ENCODE results near the gene BIRC7.

BIRC7 gene

DNA sequence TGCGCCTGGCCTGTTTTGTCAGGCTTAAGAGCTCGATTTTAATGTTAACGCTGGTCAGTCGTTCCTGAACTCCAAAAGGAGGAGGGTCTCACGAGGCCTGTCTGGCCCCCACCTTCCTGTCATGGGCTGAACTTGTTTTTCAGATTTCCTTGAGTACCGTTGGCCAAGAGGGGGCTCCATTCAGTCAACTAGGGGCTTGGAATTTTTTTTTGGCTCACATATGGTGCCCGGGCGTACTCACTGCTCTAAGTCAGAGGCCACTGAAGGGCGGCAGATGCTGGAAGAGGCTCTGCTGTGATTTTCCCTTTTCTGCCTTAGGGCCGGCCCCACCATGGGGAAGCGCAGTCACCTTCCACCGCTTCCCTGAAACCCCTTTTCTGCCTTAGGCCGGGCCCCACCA lies 6.9 kb upstream of the BIRC7 start:
- Histone ChIP-seq H3K4me1 (ENCODE audit: control insufficient read depth, insufficient read depth, low read length) (peaks cover 30% of the 10 kb centered on the region), H3K36me3 (ENCODE audit: control insufficient read depth, insufficient read depth, low read length, severe bottlenecking) (no peaks in the 10 kb centered on the region), H3K9ac (ENCODE audit: low read length) (no peak overlapping the region), H3K27me3 (replicated peaks; ENCODE audit: control insufficient read depth, insufficient read depth, low read length) (no peaks in the 10 kb centered on the region), H3K4me3 (ENCODE audit: low read length) (no peak overlapping the region), H3K9me3 (ENCODE audit: control insufficient read depth, low read length) (no peaks in the 10 kb centered on the region)
- DNase-seq (ENCODE audit: low read depth), result no peak

DNA sequence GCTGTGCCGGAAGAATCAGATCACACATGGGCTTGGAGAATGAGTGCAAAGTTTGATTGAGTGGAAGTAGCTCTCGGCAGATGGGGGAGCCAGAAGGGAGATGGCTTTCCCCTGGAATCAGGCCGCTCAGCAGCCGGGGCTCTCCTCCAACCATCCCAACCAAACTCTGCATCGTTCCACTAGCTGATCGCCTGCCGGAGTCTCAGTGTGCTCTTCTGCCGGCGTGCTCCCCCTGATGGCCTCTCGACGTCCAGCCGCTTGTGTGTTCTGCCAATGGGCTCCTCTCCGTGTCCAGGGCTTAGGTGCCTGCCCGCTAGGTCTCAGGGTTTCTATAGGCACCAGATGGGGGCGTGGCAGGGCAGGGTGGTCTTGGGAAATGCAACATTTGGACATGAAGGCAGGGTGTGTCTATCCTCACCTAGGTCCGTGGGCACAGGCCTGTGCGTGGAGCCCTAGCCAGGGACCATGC lies 4.9 kb upstream of the BIRC7 start:
- peaks cover 41% of the 10 kb centered on the region for H3K4me1 ChIP-seq (ENCODE audit: control insufficient read depth, insufficient read depth, low read length)
- H3K36me3 ChIP-seq (ENCODE audit: control insufficient read depth, insufficient read depth, low read length, severe bottlenecking), result no peaks in the 10 kb centered on the region
- H3K27me3 ChIP-seq (replicated peaks; ENCODE audit: control insufficient read depth, insufficient read depth, low read length), result no peaks in the 10 kb centered on the region
- H3K4me3 ChIP-seq (ENCODE audit: low read length), result no peak overlapping the region
- peak overlapping the region; percentile 10 for H3K9ac ChIP-seq (ENCODE audit: low read length)
- no peaks in the 10 kb centered on the region for H3K9me3 ChIP-seq (ENCODE audit: control insufficient read depth, low read length)
- DNase-seq (ENCODE audit: low read depth), result peak; percentile 71

DNA sequence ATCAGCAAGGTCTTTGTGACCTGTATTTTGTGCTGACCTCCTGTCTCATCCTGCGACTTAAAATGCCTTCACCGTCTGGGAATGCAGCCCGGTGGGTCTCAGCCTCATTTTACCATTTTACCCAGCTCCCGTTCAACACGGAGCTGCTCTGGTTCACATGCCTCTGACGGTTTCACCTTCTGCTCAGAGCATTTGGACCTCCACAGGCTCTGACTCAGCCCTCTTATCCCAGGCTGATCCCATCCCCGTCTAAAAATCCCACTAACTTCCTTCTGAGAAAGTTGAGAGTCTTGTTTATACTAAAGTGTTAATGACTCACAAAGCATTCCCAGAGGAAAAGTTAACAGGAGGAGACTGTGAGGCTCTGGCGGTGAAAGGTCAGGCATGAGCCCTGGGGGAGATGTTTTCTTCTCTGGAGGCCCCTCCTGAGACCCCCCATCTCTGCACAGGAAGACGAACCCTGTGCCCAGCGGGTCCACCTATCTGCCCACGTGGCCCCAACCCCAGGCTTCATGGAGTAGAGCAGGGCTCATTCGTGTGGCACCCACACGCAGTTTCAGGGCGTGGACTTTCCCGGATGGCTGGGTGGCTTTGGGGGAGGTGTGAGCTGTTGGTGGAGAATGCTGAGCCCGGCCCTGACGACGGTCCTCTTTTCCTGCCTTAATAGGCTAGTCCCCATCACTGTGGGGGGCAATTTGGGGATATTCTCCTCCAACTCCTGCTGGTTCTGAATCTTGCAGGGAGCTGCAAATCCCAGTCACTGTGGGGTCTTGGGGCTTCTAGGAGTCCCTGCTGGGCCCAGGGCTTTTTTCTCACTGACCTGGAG lies 3.3 kb upstream of the BIRC7 start:
- peak overlapping the region; percentile 7 for H3K9ac ChIP-seq (ENCODE audit: low read length)
- H3K4me3 ChIP-seq (ENCODE audit: low read length), result peak overlapping the region; percentile 2
- H3K36me3 ChIP-seq (ENCODE audit: control insufficient read depth, insufficient read depth, low read length, severe bottlenecking), result no peaks in the 10 kb centered on the region
- peak; percentile 58 for DNase-seq (ENCODE audit: low read depth)
- H3K4me1 ChIP-seq (ENCODE audit: control insufficient read depth, insufficient read depth, low read length), result peaks cover 42% of the 10 kb centered on the region
- H3K27me3 ChIP-seq (replicated peaks; ENCODE audit: control insufficient read depth, insufficient read depth, low read length), result peaks cover 7% of the 10 kb centered on the region
- H3K9me3 ChIP-seq (ENCODE audit: control insufficient read depth, low read length), result no peaks in the 10 kb centered on the region

DNA sequence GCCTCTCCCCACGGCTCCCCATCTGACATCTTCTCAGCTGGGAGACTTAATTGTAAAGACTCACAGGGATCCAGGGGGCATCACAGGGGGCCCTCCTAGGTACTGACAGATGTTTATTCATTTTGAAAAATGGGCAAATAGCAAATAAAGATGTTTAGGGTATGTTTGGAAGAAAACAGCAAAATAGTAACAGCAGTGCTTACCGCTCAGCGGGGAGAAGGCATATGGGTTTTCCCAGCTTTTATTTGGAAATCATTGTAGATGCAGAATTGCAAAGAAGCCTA lies 2.7 kb upstream of the BIRC7 start:
- Histone ChIP-seq H3K36me3 (ENCODE audit: control insufficient read depth, insufficient read depth, low read length, severe bottlenecking) (no peaks in the 10 kb centered on the region), H3K27me3 (replicated peaks; ENCODE audit: control insufficient read depth, insufficient read depth, low read length) (peaks cover 7% of the 10 kb centered on the region), H3K4me3 (ENCODE audit: low read length) (no peak overlapping the region), H3K9me3 (ENCODE audit: control insufficient read depth, low read length) (no peaks in the 10 kb centered on the region), H3K4me1 (ENCODE audit: control insufficient read depth, insufficient read depth, low read length) (peaks cover 42% of the 10 kb centered on the region), H3K9ac (ENCODE audit: low read length) (peak overlapping the region; percentile 7)
- DNase-seq (ENCODE audit: low read depth), result no peak

DNA sequence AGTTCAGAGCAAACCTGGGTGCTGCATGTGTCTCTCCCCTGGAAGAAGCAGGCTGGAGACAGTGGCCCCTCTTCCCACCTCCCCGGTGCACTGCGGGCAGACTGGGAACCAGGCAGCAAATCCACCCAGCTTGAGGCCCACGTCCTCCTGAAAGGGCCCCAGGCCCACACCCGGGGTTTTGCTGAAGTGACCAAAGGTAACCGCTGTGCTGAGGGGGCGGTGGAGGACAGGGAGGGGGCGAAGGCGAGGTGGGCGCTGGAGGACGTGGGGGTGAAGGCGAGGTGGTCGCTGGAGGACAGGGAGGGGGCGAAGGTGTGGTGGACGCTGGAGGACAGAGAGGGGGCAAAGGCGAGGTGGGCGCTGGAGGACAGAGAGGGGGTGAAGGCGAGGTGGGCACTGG lies 1.8 kb upstream of the BIRC7 start:
- Histone ChIP-seq H3K9me3 (ENCODE audit: control insufficient read depth, low read length) (no peaks in the 10 kb centered on the region), H3K36me3 (ENCODE audit: control insufficient read depth, insufficient read depth, low read length, severe bottlenecking) (no peaks in the 10 kb centered on the region), H3K9ac (ENCODE audit: low read length) (no peak overlapping the region), H3K4me3 (ENCODE audit: low read length) (no peak overlapping the region), H3K4me1 (ENCODE audit: control insufficient read depth, insufficient read depth, low read length) (peaks cover 42% of the 10 kb centered on the region), H3K27me3 (replicated peaks; ENCODE audit: control insufficient read depth, insufficient read depth, low read length) (peaks cover 7% of the 10 kb centered on the region)
- DNase-seq (ENCODE audit: low read depth), result no peak

DNA sequence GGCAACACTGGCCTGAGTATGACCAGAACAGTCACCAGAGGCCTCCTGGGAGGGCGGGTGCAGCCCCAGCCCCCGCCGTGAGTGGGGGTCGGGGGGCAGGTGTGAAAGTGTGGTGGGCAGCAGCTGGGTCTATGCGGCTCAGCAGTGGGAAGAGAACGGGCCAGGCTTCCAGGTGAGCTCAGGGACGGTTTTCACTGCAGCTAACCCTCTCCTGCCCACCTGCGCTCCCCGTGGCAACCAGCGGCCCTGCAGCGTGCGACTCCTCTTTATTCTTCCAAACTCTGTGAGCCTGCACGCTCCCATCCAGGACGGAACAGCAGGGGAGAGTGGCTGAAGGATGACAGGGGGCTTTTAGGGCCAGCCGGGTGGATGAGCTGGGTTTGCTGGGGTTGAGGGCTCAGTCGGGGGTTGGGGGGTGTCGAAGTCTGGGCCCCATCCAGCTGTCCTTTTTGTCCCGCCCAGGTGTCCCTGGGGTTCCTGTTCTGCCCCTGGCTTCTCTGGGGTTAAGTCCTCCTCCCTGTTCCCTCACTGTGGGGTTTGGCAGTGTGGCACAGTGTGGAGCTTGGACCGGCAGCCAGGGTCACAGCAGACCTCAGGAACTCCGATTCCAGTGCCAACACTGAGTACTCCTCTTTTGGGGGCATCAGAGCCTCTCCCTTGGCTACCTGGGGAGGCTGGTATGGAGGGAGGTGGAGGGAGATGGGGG lies 859 bp upstream of the BIRC7 start:
- Histone ChIP-seq H3K4me1 (ENCODE audit: control insufficient read depth, insufficient read depth, low read length) (peaks cover 42% of the 10 kb centered on the region), H3K9me3 (ENCODE audit: control insufficient read depth, low read length) (no peaks in the 10 kb centered on the region), H3K27me3 (replicated peaks; ENCODE audit: control insufficient read depth, insufficient read depth, low read length) (peaks cover 7% of the 10 kb centered on the region), H3K4me3 (ENCODE audit: low read length) (no peak overlapping the region), H3K36me3 (ENCODE audit: control insufficient read depth, insufficient read depth, low read length, severe bottlenecking) (no peaks in the 10 kb centered on the region), H3K9ac (ENCODE audit: low read length) (no peak overlapping the region)
- DNase-seq (ENCODE audit: low read depth), result peak; percentile 33

DNA sequence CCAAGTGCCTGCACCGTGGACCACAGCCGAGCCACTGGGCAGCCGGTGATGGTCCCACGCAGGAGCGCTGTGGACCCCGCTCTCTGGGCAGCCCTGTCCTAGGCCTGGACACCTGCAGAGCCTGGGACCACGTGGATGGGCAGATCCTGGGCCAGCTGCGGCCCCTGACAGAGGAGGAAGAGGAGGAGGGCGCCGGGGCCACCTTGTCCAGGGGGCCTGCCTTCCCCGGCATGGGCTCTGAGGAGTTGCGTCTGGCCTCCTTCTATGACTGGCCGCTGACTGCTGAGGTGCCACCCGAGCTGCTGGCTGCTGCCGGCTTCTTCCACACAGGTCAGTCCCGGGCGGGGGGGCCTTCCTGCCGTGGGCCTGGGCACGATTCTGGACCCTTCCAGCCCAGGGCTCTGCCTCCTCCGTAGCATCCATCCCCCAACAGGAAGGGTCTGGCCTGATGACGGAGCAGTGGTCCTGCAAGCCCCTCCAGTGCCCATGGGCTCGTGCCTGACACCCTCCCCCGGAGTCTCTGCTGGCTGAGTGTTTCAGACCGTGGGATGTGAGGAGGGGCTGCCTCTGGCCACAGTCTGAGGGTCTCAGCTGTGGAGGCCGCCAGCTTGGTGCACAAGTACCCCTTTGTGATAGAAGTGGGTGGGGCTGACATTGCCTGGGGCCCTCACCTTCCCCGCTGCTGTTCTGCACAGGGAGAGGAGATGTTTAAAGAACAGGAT lies 572 bp downstream of the BIRC7 start:
- H3K4me1 ChIP-seq (ENCODE audit: control insufficient read depth, insufficient read depth, low read length), result peaks cover 33% of the 10 kb centered on the region
- no peaks in the 10 kb centered on the region for H3K36me3 ChIP-seq (ENCODE audit: control insufficient read depth, insufficient read depth, low read length, severe bottlenecking)
- H3K9me3 ChIP-seq (ENCODE audit: control insufficient read depth, low read length), result no peaks in the 10 kb centered on the region
- H3K9ac ChIP-seq (ENCODE audit: low read length), result no peak overlapping the region
- DNase-seq (ENCODE audit: low read depth), result no peak
- no peak overlapping the region for H3K4me3 ChIP-seq (ENCODE audit: low read length)
- H3K27me3 ChIP-seq (replicated peaks; ENCODE audit: control insufficient read depth, insufficient read depth, low read length), result peaks cover 7% of the 10 kb centered on the region

DNA sequence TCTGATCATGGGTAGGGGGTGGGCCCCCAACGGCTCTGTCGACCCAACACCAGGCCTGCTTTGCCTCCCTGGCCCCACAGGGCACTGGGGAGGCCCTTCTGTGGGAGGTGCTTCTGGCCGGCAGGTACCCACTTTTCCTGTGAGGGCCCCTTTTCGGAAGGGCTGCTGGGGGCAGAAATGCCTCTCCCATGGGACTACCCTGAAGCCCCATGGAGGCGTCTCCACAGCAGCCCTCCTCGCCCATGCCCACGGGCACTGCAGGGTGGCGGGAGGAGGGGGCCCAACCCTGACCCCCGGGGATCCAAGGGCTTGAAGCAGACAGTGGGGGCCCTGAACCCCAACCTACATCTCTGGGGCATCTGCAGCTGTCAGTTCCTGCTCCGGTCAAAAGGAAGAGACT lies 2.3 kb downstream of the BIRC7 start:
- DNase-seq (ENCODE audit: low read depth), result no peak
- H3K4me3 ChIP-seq (ENCODE audit: low read length), result no peak overlapping the region

DNA sequence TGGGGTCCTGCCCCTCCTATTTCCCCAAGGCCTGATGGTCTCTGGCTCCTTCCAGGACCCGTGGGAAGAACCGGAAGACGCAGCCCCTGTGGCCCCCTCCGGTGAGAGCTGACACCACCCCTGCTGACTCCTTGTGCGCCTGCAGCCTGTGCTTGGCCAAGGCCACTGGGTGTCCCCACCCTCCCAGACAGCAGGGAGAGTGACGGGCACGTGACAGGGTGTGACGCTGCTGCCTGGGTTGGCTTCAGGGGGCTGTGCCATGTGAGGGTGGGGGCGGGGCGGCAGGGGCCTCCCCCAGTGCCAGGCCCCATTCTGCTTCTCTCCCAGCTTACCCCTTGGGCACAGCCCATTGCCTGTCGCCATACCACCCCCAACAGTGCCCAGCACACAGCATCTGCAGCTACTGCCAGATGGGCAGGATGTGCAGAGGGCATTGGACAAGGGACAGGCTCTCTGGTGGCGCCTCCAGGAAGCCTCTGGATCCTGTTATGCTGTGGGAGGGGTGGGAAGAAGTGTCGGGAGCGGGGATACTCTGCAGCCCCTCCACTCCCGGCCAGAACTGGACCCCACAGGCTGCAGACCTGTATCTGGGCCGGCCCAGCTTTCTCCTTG lies 2.9 kb downstream of the BIRC7 start:
- H3K9ac ChIP-seq (ENCODE audit: low read length), result no peak overlapping the region
- no peaks in the 10 kb centered on the region for H3K9me3 ChIP-seq (ENCODE audit: control insufficient read depth, low read length)
- peaks cover 12% of the 10 kb centered on the region for H3K4me1 ChIP-seq (ENCODE audit: control insufficient read depth, insufficient read depth, low read length)
- H3K27me3 ChIP-seq (replicated peaks; ENCODE audit: control insufficient read depth, insufficient read depth, low read length), result peaks cover 13% of the 10 kb centered on the region
- no peak overlapping the region for H3K4me3 ChIP-seq (ENCODE audit: low read length)
- no peaks in the 10 kb centered on the region for H3K36me3 ChIP-seq (ENCODE audit: control insufficient read depth, insufficient read depth, low read length, severe bottlenecking)
- no peak for DNase-seq (ENCODE audit: low read depth)

More for the DNA sequence above, 2.3 kb downstream of the BIRC7 start:
- Histone ChIP-seq H3K9me3 (ENCODE audit: control insufficient read depth, low read length) (no peaks in the 10 kb centered on the region), H3K27me3 (replicated peaks; ENCODE audit: control insufficient read depth, insufficient read depth, low read length) (peaks cover 7% of the 10 kb centered on the region), H3K4me1 (ENCODE audit: control insufficient read depth, insufficient read depth, low read length) (peaks cover 15% of the 10 kb centered on the region), H3K9ac (ENCODE audit: low read length) (no peak overlapping the region), H3K36me3 (ENCODE audit: control insufficient read depth, insufficient read depth, low read length, severe bottlenecking) (no peaks in the 10 kb centered on the region)

DNA sequence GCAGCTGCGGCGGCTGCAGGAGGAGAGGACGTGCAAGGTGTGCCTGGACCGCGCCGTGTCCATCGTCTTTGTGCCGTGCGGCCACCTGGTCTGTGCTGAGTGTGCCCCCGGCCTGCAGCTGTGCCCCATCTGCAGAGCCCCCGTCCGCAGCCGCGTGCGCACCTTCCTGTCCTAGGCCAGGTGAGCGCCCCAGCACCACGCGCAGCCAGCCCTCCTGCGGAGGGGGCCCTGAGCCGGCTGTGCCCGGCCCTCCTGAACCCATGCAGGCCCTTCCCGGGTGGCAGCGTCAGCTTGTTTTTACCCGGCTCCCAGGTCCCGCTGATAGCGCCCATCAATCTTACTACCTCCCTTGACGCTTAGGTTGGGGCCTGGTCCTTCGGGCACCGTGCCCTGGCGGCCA lies 3.7 kb downstream of the BIRC7 start:
- peaks cover 21% of the 10 kb centered on the region for H3K27me3 ChIP-seq (replicated peaks; ENCODE audit: control insufficient read depth, insufficient read depth, low read length)
- no peak overlapping the region for H3K9ac ChIP-seq (ENCODE audit: low read length)
- peaks cover 12% of the 10 kb centered on the region for H3K4me1 ChIP-seq (ENCODE audit: control insufficient read depth, insufficient read depth, low read length)
- H3K4me3 ChIP-seq (ENCODE audit: low read length), result no peak overlapping the region
- no peaks in the 10 kb centered on the region for H3K36me3 ChIP-seq (ENCODE audit: control insufficient read depth, insufficient read depth, low read length, severe bottlenecking)
- DNase-seq (ENCODE audit: low read depth), result no peak
- H3K9me3 ChIP-seq (ENCODE audit: control insufficient read depth, low read length), result no peaks in the 10 kb centered on the region

DNA sequence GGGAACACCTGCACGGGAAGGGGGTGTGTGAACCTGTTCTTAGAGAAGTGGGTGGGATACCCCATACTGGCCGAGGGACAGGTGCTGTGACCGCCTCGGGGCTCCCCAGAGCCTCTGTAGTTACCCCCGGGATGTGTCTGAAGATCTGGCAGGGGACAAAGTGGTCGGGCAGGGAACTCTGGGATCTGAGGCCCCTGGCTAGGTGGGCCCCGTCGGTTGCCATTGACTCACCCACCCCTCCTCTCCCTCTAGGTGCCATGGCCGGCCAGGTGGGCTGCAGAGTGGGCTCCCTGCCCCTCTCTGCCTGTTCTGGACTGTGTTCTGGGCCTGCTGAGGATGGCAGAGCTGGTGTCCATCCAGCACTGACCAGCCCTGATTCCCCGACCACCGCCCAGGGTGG lies 4.3 kb downstream of the BIRC7 start:
- DNase-seq (ENCODE audit: low read depth), result no peak
- H3K9ac ChIP-seq (ENCODE audit: low read length), result no peak overlapping the region
- peaks cover 25% of the 10 kb centered on the region for H3K27me3 ChIP-seq (replicated peaks; ENCODE audit: control insufficient read depth, insufficient read depth, low read length)
- H3K4me3 ChIP-seq (ENCODE audit: low read length), result no peak overlapping the region
- H3K36me3 ChIP-seq (ENCODE audit: control insufficient read depth, insufficient read depth, low read length, severe bottlenecking), result no peaks in the 10 kb centered on the region
- H3K9me3 ChIP-seq (ENCODE audit: control insufficient read depth, low read length), result no peaks in the 10 kb centered on the region
- peaks cover 7% of the 10 kb centered on the region for H3K4me1 ChIP-seq (ENCODE audit: control insufficient read depth, insufficient read depth, low read length)

Data from adipocyte (in vitro differentiated cells).